Fibroblast of the aortic adventitia (primary cell): ENCODE data around the gene PIM3. TPM values are rescaled to one million over a fixed set of nuclear protein-coding genes. Genes with fewer than 3 reads are reported as not detected.

Source experiments
- DNase-seq: peaks from one replicate; pipeline ENCODE4 v3.0.0-alpha.2; 2010; ENCODE audit warnings: low read depth
- H3K4me3 ChIP-seq: 2 replicates; pipeline ENCODE4 v1.5.1; 2011; ENCODE audit warnings: low read depth, mild to moderate bottlenecking, control low read depth, low read length, moderate library complexity
- CTCF ChIP-seq: IDR thresholded peaks from 2 replicates; pipeline ENCODE4 v1.5.1; 2011; ENCODE audit warnings: mild to moderate bottlenecking, low read length, control low read depth, inconsistent platforms; ENCODE audit not compliant: insufficient read depth
- total RNA-seq: library from RNA; depleted of rRNA; stranded (reverse); fragments of >200 nt; gene quantifications from 2 replicates; pipeline ENCODE4 v1.2.3, GENCODE V29; 2012; ENCODE audit warnings: low replicate concordance

PIM3 gene
- total RNA-seq, 1 donor, result 15.2 TPM

- DNase-seq, result no peak
- TF ChIP-seq CTCF, result no peak
Observed at GRCh38 chr22:49953680-49954344, 6.8 kb upstream of the PIM3 start.

GRCh38 chr22:49954354-49954753, 6.2 kb upstream of the PIM3 start:
- H3K4me3 ChIP-seq, result no peak overlapping the region
- DNase-seq, result no peak
- no peak for TF ChIP-seq CTCF

More at GRCh38 chr22:49953680-49954344, 6.8 kb upstream of the PIM3 start:
- no peak overlapping the region for H3K4me3 ChIP-seq

GRCh38 chr22:49954991-49955580, 5.5 kb upstream of the PIM3 start:
- TF ChIP-seq CTCF, result no peak
- no peak overlapping the region for H3K4me3 ChIP-seq
- no peak for DNase-seq

GRCh38 chr22:49955581-49956417, 4.8 kb upstream of the PIM3 start:
- DNase-seq, result no peak
- TF ChIP-seq CTCF, result no peak
- H3K4me3 ChIP-seq, result no peak overlapping the region

GRCh38 chr22:49956418-49956770, 4.2 kb upstream of the PIM3 start:
- no peak overlapping the region for H3K4me3 ChIP-seq
- TF ChIP-seq CTCF, result no peak
- DNase-seq, result no peak

GRCh38 chr22:49956914-49957825, 3.4 kb upstream of the PIM3 start:
- DNase-seq, result no peak
- TF ChIP-seq CTCF, result no peak
- H3K4me3 ChIP-seq, result no peak overlapping the region
